HG03354 (cell line): ENCODE results near the gene ASTN2.

Source experiments
- ATAC-seq: cut with Tn5 transposase; IDR thresholded peaks from one replicate; pipeline ENCODE4 v1.9.1; 2021; ENCODE audit warnings: mild to moderate bottlenecking; ENCODE audit not compliant: unreplicated experiment, poor library complexity, severe bottlenecking

Gene ASTN2

GRCh38 chr9:116813031-116813300 lies 601.9 kb downstream of the ASTN2 start:
- no peak for ATAC-seq

DNA sequence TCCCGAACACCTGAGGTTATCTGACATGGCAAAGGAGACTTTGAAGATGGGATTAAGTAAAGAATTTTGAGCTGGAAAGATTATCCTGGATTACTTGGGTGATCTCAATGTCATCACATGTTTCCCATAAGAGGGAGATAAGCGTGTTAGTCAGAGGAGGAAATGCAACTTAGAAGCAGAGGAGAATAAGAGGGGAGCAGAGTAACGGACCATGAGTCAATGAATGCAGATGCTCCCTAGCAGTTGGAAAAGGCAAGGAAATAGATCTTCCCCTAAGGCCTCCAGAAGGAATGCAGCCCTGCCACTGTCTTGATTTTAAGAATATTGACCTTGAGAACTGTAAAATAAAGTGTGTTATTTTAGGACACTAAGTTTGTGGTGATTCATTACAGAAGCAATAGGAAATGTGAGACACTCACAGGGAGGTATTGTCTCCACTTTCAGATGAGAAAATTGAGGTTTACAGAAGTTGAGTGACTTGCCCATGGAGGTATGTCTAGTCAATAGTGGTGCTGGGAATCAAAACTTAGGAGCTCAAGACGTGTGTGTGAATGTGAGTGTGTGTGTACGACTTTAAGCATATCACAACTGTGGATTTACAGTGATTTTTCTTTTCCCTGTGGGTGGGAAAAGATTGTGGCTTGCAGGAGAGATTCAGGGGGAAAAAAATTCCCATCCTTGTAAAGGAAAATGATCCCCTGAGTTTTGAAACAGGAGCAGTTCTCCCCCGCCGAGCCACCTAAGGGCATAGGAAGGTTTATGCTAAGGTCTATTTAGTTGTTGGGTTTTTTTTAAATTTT lies 602.4 kb downstream of the ASTN2 start:
- ATAC-seq: no peak

- ATAC-seq: no peak
Measured at GRCh38 chr9:116809656-116810055, 605.2 kb downstream of the ASTN2 start.

DNA sequence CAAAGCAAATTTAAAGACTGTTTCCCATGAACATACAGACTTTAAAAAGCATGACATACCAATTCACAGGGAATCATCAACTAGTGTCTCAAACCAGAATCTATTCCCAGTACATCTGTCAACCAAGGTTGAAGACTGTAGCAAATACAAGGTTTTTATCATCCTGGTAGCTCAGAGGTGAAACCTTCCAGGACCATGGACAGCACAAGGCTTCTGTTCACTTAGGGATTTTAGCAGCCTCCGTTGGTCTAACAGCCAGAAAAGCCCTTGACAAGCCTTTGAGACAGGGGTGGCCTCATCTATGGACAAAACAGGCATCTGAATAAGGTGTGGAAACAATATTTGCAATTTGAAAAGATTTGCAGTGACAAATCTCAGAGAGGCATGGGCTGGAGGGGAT lies 608.8 kb downstream of the ASTN2 start:
- no peak for ATAC-seq

GRCh38 chr9:116800885-116801284 lies 614.0 kb downstream of the ASTN2 start:
- no peak for ATAC-seq

- ATAC-seq: no peak
Measured at GRCh38 chr9:116800074-116800473, 614.8 kb downstream of the ASTN2 start.

DNA sequence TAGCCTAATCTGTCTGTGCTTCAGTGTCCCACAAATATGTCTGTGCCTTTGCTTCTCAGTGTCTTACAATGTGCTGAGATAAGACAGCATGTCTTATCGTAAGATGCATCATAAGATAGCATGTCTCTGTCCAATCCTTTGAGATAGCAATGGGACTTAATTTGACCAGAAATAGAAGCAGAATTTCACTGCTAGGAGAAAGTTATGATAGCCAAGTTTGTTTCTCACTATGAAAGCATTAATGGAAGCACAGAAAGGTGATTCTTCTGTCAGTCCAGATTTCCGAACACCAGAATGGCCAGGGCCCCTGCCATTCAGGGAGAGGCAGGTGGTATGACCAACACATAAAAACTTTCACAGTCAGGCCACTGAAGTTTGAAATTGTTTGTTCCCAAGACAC lies 616.3 kb downstream of the ASTN2 start:
- no peak for ATAC-seq

DNA sequence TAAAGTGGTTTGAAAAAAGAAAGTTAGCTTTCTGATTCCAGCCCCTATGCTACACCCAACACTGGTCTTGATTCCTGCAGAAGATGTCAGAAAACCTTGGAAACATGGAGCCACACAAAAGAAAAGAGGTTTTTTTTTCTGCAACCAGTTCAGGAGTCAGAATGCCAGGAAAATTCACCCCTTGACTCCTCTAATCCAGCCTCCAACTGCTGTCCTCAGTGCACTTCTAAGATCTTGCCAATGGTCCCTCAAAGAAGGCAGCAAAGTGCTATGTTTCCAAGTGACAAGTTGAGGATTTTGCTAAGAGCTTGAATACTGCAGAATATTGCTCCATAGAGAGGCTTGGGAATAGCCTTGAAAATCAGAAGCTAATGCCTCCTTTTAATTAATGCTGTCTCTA lies 617.6 kb downstream of the ASTN2 start:
- ATAC-seq: no peak

DNA sequence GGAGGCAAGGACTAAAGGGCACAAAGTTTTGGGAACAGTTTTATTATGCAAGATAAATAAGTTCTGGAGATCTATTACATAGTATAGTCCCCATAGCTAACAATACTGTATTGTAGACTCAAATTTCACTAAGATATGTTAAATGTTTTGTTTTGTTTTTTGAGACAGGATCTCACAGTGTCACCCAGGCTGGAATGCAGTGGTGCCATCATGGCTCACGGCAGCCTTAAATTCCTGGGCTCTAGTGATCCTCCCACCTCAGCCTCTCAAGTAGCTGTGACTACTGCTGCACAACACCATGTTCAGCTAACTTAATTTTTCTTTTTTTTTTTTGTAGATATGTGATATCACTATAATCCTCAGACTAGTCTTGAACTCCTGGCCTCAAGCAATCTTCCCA lies 618.2 kb downstream of the ASTN2 start:
- ATAC-seq: no peak

GRCh38 chr9:116795821-116796220 lies 619.0 kb downstream of the ASTN2 start:
- no peak for ATAC-seq

DNA sequence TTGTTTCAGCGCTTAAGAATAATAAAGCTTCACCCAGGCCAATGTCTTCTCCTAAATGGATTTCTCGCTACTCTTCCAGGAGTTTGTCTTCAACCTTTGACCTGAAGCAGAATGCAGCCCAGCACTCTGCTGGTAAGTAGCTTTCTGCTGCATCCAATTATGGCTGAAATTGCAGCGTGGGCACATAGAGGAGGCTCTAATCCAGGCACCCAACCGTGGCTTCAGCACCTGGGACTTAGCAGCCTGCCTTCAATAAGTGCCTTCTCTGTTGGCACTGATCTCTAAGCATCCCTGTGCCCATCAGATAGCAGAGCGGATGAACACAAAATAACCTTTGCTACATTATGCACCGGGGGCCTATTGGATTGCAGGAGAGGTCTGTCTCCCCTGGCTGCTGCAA lies 622.6 kb downstream of the ASTN2 start:
- no peak for ATAC-seq

GRCh38 chr9:116791326-116791725 lies 623.5 kb downstream of the ASTN2 start:
- ATAC-seq: no peak

DNA sequence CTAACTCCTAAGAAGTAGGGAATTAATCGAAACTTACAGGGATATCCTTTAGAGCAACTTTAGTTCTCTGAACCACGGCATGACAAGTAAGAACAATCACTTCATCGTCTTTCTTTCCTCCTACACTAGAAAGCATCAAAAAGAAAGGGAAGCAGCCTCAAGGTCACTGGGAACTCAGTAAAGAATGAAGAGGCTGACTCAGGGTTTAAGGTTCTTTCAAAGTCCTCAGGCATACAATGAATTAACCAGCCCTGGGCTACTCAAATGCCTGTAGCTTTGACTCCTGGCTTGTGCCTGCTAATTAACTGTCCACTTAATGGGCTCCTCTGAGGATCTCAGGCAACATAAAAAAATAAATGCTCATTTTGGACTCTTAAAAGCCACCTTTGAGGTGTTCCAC lies 625.8 kb downstream of the ASTN2 start:
- ATAC-seq: no peak

DNA sequence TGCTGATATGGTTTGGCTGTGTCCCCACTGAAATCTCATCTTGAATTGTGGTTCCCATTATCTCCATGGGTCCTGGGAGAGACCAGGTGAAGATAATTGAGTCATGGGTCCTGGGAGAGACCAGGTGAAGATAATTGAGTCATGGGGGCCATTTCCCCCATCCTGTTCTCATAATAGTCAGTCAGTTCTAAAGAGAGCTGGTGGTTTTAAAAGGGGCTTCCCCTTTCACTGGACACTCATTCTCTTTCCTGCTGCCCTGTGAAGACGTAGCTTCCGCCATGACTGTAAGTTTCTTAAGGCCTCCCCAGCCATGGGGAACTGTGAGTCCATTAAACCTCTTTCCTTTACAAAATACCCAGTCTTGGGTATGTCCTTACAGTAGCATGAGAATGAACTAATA lies 628.1 kb downstream of the ASTN2 start:
- no peak for ATAC-seq

GRCh38 chr9:116777116-116777515 lies 637.7 kb downstream of the ASTN2 start:
- ATAC-seq: no peak

DNA sequence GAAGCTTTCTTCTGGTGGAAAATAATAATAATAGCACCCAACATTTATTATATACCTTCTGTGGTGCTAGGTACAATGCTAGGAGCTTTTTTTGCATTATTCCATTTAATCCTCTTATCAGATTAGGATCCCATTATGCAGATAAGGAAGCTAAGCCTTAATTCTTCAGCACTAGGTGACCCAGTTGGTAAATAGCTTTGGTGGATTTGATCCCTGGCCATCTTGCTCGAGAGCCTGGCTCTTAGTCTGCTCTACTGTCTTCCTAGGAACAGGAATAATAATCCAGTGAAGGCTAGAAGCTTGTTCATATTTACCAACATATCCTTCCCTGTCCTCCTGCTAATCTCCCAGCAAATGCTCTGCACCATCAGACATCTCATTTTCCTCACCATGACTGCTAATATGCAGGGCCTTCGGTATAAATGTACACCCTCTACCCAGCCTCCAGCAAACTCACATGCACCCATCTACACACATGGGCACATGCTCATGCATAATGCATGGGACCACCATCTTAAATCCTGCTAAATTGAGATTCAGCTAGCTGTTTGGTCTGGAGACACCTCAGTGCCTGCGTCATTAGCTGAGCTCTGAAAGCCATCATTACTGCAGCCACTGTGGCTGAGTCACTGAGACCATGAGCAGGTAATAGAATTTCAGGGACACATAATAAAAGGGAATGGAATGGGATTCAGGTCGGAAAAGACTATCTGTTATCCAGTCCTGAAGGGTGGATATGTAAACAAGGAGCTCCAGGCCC lies 640.3 kb downstream of the ASTN2 start:
- no peak for ATAC-seq

- no peak for ATAC-seq
Measured at GRCh38 chr9:116767219-116767618, 647.6 kb downstream of the ASTN2 start.

- ATAC-seq: no peak
Measured at GRCh38 chr9:116765011-116765410, 649.8 kb downstream of the ASTN2 start.

DNA sequence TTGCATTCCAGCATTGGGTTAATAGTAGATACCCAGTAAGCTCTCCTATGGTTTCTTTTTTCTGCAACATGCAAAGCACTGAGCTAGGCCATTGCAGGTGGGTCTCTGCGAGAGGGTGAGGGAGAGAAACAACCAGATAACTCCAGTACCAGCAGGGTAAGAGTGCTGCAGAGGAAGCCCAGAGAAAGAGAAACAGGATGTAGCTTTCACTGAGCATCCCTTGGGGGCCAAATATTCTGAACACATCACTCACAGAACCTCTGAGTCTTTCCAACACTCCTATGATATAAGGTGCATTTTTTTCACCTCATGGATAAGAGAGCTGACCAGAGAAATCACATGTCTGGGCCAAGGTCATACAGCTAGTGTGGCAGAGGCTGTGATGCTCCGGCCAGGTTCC lies 651.1 kb downstream of the ASTN2 start:
- ATAC-seq: no peak

DNA sequence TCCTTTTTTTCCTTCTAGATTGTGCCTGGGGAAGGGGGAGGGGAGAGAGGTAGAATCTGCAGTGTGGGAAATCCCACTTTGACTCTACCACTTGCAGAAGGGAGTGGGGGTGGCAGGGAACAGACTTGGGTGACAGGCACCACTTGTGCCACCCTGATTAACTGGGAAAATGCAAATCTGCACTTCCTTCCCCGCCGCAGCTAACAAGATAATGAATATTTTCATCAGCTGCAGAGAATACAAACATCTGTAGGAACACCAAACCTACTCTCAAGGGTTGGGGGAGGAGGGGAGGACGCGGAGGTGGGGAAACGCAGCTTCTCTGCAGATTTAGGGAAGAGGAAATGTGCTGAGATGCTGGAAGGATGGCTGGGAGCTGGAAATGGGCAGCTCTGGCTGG lies 654.2 kb downstream of the ASTN2 start:
- ATAC-seq: no peak

DNA sequence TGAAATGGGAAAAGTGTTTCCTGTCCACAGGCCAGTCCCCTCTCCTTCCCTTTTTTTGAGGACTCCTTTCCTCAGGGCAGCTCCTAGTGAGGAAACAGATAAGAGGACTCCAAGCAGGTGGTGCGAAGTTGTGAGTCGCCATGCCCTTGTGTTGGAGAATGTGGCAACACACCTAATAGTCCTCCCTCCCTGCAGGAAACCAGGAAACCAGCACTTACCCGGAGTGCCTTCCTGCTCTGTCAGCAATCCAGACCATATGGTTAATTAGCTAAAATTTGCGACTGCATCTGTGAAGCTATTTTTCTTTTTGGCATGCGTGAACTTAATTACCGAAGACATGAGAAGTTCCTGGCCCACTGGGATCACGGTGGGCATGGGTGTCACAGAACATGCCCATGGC lies 657.8 kb downstream of the ASTN2 start:
- no peak for ATAC-seq

GRCh38 chr9:116753389-116753788 lies 661.5 kb downstream of the ASTN2 start:
- no peak for ATAC-seq
